HG02588 (cell line): ENCODE data around the gene PCNT.
A peak's percentile ranks its signal among the peaks of the same experiment; 100 is the strongest.
"Not testable (repeated sequence)": the region's sequence is repeated elsewhere in the genome, so short reads cannot be mapped to it uniquely, and the experiment has no call there.

Source experiments
- ATAC-seq: cut with Tn5 transposase; IDR thresholded peaks from one replicate; pipeline ENCODE4 v1.9.1; 2021; ENCODE audit warnings: mild to moderate bottlenecking, moderate library complexity; ENCODE audit not compliant: unreplicated experiment

PCNT gene

GRCh38 chr21:46304437-46304836, 19.5 kb upstream of the PCNT start:
- no peak for ATAC-seq

- ATAC-seq = no peak
These were observed 19.0 kb upstream of the PCNT start for GRCh38 chr21:46304955-46305354.

GRCh38 chr21:46307625-46308024, 16.3 kb upstream of the PCNT start:
- no peak for ATAC-seq

GRCh38 chr21:46308431-46308830, 15.5 kb upstream of the PCNT start:
- no peak for ATAC-seq

GRCh38 chr21:46310260-46310659, 13.7 kb upstream of the PCNT start:
- not testable (repeated sequence) for ATAC-seq

GRCh38 chr21:46311568-46311967, 12.4 kb upstream of the PCNT start:
- ATAC-seq = no peak

- no peak for ATAC-seq
These were observed 11.0 kb upstream of the PCNT start for GRCh38 chr21:46312949-46313348.

- ATAC-seq = no peak
These were observed 9.4 kb upstream of the PCNT start for GRCh38 chr21:46314441-46315020.

- ATAC-seq = no peak
These were observed 7.1 kb upstream of the PCNT start for GRCh38 chr21:46316708-46317324.

GRCh38 chr21:46317710-46318463, 6.1 kb upstream of the PCNT start:
- no peak for ATAC-seq

GRCh38 chr21:46318464-46318845, 5.5 kb upstream of the PCNT start:
- ATAC-seq = no peak

- ATAC-seq = no peak
These were observed 4.8 kb upstream of the PCNT start for GRCh38 chr21:46319186-46319585.

GRCh38 chr21:46320331-46320801, 3.6 kb upstream of the PCNT start:
- no peak for ATAC-seq

- no peak for ATAC-seq
These were observed 1.4 kb upstream of the PCNT start for GRCh38 chr21:46322351-46323226.

- peak; percentile 0 for ATAC-seq
These were observed 688 bp upstream of the PCNT start for GRCh38 chr21:46323227-46323709.

GRCh38 chr21:46324390-46325072, 575 bp downstream of the PCNT start:
- ATAC-seq = peak; percentile 60

GRCh38 chr21:46325073-46325912, 1.3 kb downstream of the PCNT start:
- ATAC-seq = no peak

GRCh38 chr21:46326110-46326703, 2.3 kb downstream of the PCNT start:
- ATAC-seq = no peak

GRCh38 chr21:46327711-46328110, 3.8 kb downstream of the PCNT start:
- ATAC-seq = no peak
